Kidney (tissue), 14 donors: Measurements from ENCODE around the gene PLEKHG4. TPM values are rescaled to one million over a fixed set of nuclear protein-coding genes. Genes with fewer than 3 reads are reported as not detected.

Source experiments
- DNase-seq, 5 donors: peaks; one replicate each; pipeline ENCODE4 v3.0.0-alpha.2; 2013 to 2020
- FAIRE-seq: peaks from 2 replicates; lab custom pipeline; 2012; peaks lifted over from hg19 to GRCh38; lab: Jason Lieb, UNC
- H3K27ac ChIP-seq, 2 donors: one replicate each; pipeline ENCODE4 v1.7.0; 2013; ENCODE audit warnings: low read depth in 2 of 2, low read length in 2 of 2, inconsistent platforms in 1 of 2
- H3K27me3 ChIP-seq: one replicate; pipeline ENCODE4 v1.7.1; 2013; ENCODE audit warnings: low read length, inconsistent platforms; ENCODE audit not compliant: control insufficient read depth, insufficient read depth
- H3K36me3 ChIP-seq, 3 donors: one replicate each; pipeline versions ENCODE4 v1.7.0 to v1.7.1; 2013; ENCODE audit warnings: low read length in 3 of 3, control low read depth in 1 of 3, inconsistent platforms in 1 of 3; ENCODE audit not compliant: insufficient read depth in 3 of 3, control insufficient read depth in 2 of 3
- H3K4me1 ChIP-seq, 3 donors: one replicate each; pipeline versions ENCODE4 v1.7.0 to v1.7.1; 2013; ENCODE audit warnings: low read length in 3 of 3, inconsistent platforms in 1 of 3, low read depth in 1 of 3; ENCODE audit not compliant: control insufficient read depth in 2 of 3, insufficient read depth in 2 of 3
- H3K4me3 ChIP-seq, 3 donors: one replicate each; pipeline versions ENCODE4 v1.7.0 to v1.8.1; 2013; ENCODE audit warnings: low read length in 3 of 3, control low read depth in 1 of 3, inconsistent platforms in 1 of 3
- H3K9ac ChIP-seq, 3 donors: one replicate each; pipeline versions ENCODE4 v1.7.0 to v1.7.1; 2013; ENCODE audit warnings: low read length in 3 of 3, control low read depth in 1 of 3, inconsistent platforms in 1 of 3
- H3K9me3 ChIP-seq, 3 donors: one replicate each; pipeline versions ENCODE4 v1.7.0 to v1.7.1; 2013; ENCODE audit warnings: low read length in 3 of 3, control low read depth in 1 of 3, inconsistent platforms in 1 of 3; ENCODE audit not compliant: control insufficient read depth in 2 of 3, insufficient read depth in 1 of 3
- intact Hi-C: fragments of 100-400 bp; cut with DNase I; formaldehyde crosslinking; loops from one replicate; pipeline ENCODE4 v1.11.1; 2022
- polyA plus RNA-seq: library from polyadenylated mRNA; stranded (reverse); fragments of 350-450 nt; fragmentation: Illumina TruSeq; extraction: RNeasy Lipid Tissue Mini Kit (QIAGEN cat#74804); gene quantifications from one replicate; pipeline ENCODE4 v1.2.3, GENCODE V29; 2014; ENCODE audit warnings: low read depth, low replicate concordance; ENCODE audit not compliant: insufficient read depth
- total RNA-seq: library from RNA; stranded (reverse); fragmentation: NEBNext Ultra II Directional; extraction: Animal tissue kit (Norgen Biotek cat#: 25700); gene quantifications from one replicate; pipeline ENCODE4 v1.2.1, GENCODE V29; 2021
- TF ChIP-seq, protein P1 (sequence below): IDR thresholded peaks from 3 replicates; pipeline ENCODE4 v1.5.1; 2012; ENCODE audit warnings: mild to moderate bottlenecking, moderate library complexity, borderline replicate concordance; ENCODE audit not compliant: insufficient read depth; ENCODE audit errors: extremely low read depth
- donor health status: control.
- donor health status: control.
- donor health status: control.
- donor health status: control.
- donor health status: control.
- donor health status: DM: yes; HTN: yes; CAD: no.
- donor health status: Normal renal cell carcinoma (clear cell type).

PLEKHG4 gene
- total and polyA plus RNA-seq, 2 donors from 2014 or later = 2.6 to 10.1 TPM

DNA sequence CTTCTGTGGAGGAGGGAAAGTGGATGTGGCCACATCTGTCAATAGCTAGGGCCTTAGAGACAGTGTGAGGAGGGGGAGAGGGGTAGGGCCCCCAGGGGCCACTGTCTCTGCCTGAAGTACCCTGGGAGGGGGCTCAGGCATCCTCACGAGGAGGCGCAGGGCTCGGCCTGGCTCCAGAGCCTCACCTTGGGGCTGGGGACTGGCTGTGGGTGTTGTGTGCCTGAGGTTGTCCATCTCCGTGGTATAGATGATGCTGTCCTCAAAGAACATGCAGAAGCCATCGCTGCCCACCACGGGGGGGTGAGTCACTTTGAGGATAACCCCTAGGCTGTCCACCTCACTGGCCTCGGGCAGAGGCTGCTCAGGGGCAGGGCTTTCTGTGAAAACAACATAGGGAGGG lies 12.1 kb downstream of the PLEKHG4 start:
- H3K9ac ChIP-seq = no peak overlapping the region
- H3K27ac ChIP-seq = no peak overlapping the region
- DNase-seq (no peak), FAIRE-seq (no peak)
- no peaks in the 10 kb centered on the region for H3K36me3 ChIP-seq
- H3K4me1 ChIP-seq = no peaks in the 10 kb centered on the region
- TF ChIP-seq, protein P1, sequence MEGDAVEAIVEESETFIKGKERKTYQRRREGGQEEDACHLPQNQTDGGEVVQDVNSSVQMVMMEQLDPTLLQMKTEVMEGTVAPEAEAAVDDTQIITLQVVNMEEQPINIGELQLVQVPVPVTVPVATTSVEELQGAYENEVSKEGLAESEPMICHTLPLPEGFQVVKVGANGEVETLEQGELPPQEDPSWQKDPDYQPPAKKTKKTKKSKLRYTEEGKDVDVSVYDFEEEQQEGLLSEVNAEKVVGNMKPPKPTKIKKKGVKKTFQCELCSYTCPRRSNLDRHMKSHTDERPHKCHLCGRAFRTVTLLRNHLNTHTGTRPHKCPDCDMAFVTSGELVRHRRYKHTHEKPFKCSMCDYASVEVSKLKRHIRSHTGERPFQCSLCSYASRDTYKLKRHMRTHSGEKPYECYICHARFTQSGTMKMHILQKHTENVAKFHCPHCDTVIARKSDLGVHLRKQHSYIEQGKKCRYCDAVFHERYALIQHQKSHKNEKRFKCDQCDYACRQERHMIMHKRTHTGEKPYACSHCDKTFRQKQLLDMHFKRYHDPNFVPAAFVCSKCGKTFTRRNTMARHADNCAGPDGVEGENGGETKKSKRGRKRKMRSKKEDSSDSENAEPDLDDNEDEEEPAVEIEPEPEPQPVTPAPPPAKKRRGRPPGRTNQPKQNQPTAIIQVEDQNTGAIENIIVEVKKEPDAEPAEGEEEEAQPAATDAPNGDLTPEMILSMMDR = no peak
- H3K9me3 ChIP-seq = no peaks in the 10 kb centered on the region
- intact Hi-C loops = no loop called here
- H3K4me3 ChIP-seq = no peak overlapping the region
- H3K27me3 ChIP-seq = no peaks in the 10 kb centered on the region

DNA sequence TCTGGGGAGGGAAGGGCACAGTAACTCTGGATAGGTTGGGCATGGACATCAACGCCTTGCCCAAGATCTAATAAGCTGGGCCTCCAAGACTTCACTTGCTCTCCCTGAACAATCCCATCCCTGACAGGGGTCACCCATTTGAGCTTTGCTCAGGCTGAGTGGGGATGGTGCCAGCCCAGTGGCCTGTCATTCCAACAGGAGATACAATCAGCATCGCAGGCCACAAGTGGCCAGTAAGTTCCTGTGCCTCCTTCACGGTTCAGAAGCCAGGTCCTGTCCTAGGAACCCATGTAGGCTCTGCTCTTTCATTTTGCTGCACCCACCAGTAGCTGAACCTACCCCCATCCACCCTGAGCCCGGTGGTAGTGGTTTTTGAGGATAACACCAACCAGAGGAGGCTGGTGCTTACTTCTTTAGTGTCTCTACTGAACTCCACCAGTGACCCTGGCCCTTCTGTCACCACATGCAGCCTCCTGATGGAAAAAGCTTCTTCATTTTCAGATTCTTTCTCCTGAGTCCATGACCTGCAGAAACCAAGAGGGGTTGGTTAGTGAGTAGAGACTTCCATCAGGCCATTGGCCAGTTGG lies 14.9 kb downstream of the PLEKHG4 start:
- FAIRE-seq = no peak
- Histone ChIP-seq H3K27ac (no peak overlapping the region), H3K36me3 (no peaks in the 10 kb centered on the region), H3K4me1 (no peaks in the 10 kb centered on the region), H3K9me3 (no peaks in the 10 kb centered on the region), H3K9ac (no peak overlapping the region), H3K4me3 (no peak overlapping the region), H3K27me3 (no peaks in the 10 kb centered on the region)
- intact Hi-C loops = no loop called here
- no peak for DNase-seq
- TF ChIP-seq, protein P1 = no peak

- no peak for DNase-seq
- TF ChIP-seq, protein P1 = no peak
Observed at GRCh38 chr16:67294938-67295361, 15.6 kb downstream of the PLEKHG4 start.

DNA sequence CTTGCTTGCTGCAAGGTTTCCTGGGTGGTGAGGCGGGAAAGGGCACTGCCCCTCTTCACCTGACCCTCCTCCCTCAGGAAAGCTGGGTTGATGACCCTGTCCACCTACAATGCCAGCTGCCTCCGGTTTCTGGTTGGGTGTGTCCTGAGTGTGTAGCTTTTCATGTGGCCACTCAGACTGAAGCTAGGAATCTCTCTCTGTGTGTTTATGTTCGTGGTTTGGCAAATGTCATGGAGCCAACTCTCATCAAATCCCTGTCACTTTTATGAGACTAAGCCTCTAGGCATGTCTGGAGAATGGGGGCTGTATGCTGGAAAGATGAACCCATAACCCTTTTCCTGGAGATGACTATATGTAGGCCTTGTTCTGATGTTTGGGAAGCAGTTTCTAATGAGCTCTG lies 17.1 kb downstream of the PLEKHG4 start:
- no peaks in the 10 kb centered on the region for H3K9me3 ChIP-seq
- H3K36me3 ChIP-seq = no peaks in the 10 kb centered on the region
- H3K4me1 ChIP-seq = no peaks in the 10 kb centered on the region
- DNase-seq = no peak
- intact Hi-C loops = no loop called here
- no peak overlapping the region for H3K9ac ChIP-seq
- H3K27me3 ChIP-seq = no peaks in the 10 kb centered on the region
- H3K27ac ChIP-seq = no peak overlapping the region
- TF ChIP-seq, protein P1 = no peak
- FAIRE-seq = no peak
- no peak overlapping the region for H3K4me3 ChIP-seq

More at GRCh38 chr16:67294938-67295361, 15.6 kb downstream of the PLEKHG4 start:
- H3K4me1 ChIP-seq = no peaks in the 10 kb centered on the region
- no peaks in the 10 kb centered on the region for H3K9me3 ChIP-seq
- no peaks in the 10 kb centered on the region for H3K27me3 ChIP-seq
- FAIRE-seq = no peak
- no peak overlapping the region for H3K27ac ChIP-seq
- no peaks in the 10 kb centered on the region for H3K36me3 ChIP-seq
- H3K9ac ChIP-seq = no peak overlapping the region
- intact Hi-C loops = no loop called here
- H3K4me3 ChIP-seq = no peak overlapping the region
